Psoas muscle (tissue), 8 donors: ENCODE results near the gene TTLL12. TPM values are rescaled to one million over a fixed set of nuclear protein-coding genes. Genes with fewer than 3 reads are reported as not detected.

Experiments used
- ATAC-seq, 4 donors: fragments of 200-7000 bp; cut with Tn5 transposase; one replicate each; pipeline ENCODE4 v1.9.1; 2020; ENCODE audit warnings: moderate library complexity in 3 of 4, mild to moderate bottlenecking in 2 of 4
- DNase-seq, 2 donors: peaks; one replicate each; pipeline ENCODE4 v3.0.0-alpha.2; 2020
- H3K27ac ChIP-seq: fragments of 200-600 bp; one replicate; pipeline ENCODE4 v1.8.0; 2022
- H3K27me3 ChIP-seq, 3 donors: fragments of 200-600 bp in 1 of 3; one replicate each; pipeline versions ENCODE4 v1.6.1 to v1.8.0; 2013 to 2022; ENCODE audit warnings: low read length in 2 of 3, mild to moderate bottlenecking in 2 of 3, moderate library complexity in 1 of 3; ENCODE audit not compliant: insufficient read depth in 3 of 3
- H3K36me3 ChIP-seq, 2 donors: fragments of 200-600 bp in 1 of 2; one replicate each; pipeline versions ENCODE4 v1.6.1 to v1.8.0; 2013 to 2022; ENCODE audit warnings: low read depth in 1 of 2, mild to moderate bottlenecking in 1 of 2, moderate library complexity in 1 of 2; ENCODE audit not compliant: insufficient read depth in 1 of 2
- H3K4me1 ChIP-seq: fragments of 200-600 bp; one replicate; pipeline ENCODE4 v1.8.0; 2022
- H3K4me3 ChIP-seq: fragments of 200-600 bp; one replicate; pipeline ENCODE4 v1.8.0; 2022; ENCODE audit warnings: mild to moderate bottlenecking
- H3K9me3 ChIP-seq: fragments of 200-600 bp; one replicate; pipeline ENCODE4 v1.8.0; 2022
- WGBS, 3 donors: extraction: QIAGEN DNeasy Blood & Tissue Kit; methylation state at CpG; one replicate each; pipeline versions ENCODE4 v1.1.6 to v1.1.7; 2013; 5-methylcytosine and 5-hydroxymethylcytosine counted together
- intact Hi-C, 2 donors: fragments of 100-400 bp; cut with DNase I; formaldehyde crosslinking; loops; one replicate each; pipeline versions ENCODE4 v1.11.0 to v1.14.2; 2022
- polyA plus RNA-seq, 3 donors: library from polyadenylated mRNA; stranded (reverse); fragments of 200-250 nt; gene quantifications; one replicate each; pipeline ENCODE4 v1.2.3, GENCODE V29; 2013
- total RNA-seq, 4 donors: library from RNA; stranded (reverse); fragmentation: NEBNext Ultra II Directional in 2 of 4; extraction: Animal tissue kit (Norgen Biotek cat#: 25700) in 2 of 4; gene quantifications; one replicate each; pipeline versions ENCODE4 v1.2.1 to v1.2.4, GENCODE V29; 2021 to 2023
- TF ChIP-seq, protein P1 (sequence below): fragments of 200-600 bp; IDR thresholded peaks from one replicate; pipeline ENCODE4 v1.8.0; 2022; ENCODE audit warnings: antibody characterized with exemption
- donor health status: healthy with polysubstance abuse.
- donor health status: DM: no; HTN: no; CAD: no; lungs with moderate emphysema.
- donor health status: Bipolar disorder and iron deficiency.
- donor health status: healthy.
- donor health status: DM: yes; HTN: yes; CAD: no.
- donor health status: DM: no; HTN: no; CAD: no.
- donor health status: DM: no; HTN: no; CAD: no.
- donor health status: DM: yes; HTN: yes; CAD: no.

The TTLL12 gene
- total and polyA plus RNA-seq, 7 donors: 9.9 to 20.7 (median 13.7) TPM

DNA sequence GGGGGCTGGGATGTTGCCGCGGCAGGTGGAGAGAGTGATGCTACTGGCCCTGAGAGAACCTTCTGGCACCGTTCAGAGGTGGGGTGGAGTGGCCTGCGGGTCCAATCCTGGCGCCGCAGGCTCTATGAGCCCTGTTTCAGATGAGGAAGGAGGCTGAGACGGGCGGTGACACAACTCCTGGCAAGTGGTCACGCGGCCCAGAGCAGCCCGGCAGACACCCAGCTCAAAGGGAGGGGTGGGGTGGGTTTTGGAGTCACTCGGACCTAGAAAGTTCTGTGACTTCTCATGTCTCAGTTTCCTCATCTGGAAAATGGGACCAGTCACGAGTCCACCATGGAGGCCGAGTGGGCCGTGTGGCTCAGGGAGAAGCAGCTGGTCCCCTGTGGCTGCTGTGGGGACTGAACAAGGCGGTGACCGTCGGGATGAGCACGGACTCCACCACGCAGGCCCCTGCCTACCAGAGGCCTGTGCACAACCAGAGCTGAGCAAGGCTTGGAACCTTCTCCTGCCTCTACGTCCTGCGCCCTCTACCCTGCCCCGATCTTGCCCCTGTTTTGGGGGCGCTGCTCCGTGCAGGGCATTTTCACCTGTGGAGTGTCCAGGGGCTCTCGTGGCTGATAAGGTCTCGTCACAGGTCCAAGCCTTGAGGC is 31.9 kb downstream of the TTLL12 start:
- H3K4me3 ChIP-seq: no peak overlapping the region
- WGBS, 3 donors: 81 to 84% (median 82%) methylated on average over 26 to 27 of the region's 27 CpGs
- DNase-seq: peak; percentile 59 to 75
- H3K36me3 ChIP-seq: no peaks in the 10 kb centered on the region
- TF ChIP-seq, protein P1, sequence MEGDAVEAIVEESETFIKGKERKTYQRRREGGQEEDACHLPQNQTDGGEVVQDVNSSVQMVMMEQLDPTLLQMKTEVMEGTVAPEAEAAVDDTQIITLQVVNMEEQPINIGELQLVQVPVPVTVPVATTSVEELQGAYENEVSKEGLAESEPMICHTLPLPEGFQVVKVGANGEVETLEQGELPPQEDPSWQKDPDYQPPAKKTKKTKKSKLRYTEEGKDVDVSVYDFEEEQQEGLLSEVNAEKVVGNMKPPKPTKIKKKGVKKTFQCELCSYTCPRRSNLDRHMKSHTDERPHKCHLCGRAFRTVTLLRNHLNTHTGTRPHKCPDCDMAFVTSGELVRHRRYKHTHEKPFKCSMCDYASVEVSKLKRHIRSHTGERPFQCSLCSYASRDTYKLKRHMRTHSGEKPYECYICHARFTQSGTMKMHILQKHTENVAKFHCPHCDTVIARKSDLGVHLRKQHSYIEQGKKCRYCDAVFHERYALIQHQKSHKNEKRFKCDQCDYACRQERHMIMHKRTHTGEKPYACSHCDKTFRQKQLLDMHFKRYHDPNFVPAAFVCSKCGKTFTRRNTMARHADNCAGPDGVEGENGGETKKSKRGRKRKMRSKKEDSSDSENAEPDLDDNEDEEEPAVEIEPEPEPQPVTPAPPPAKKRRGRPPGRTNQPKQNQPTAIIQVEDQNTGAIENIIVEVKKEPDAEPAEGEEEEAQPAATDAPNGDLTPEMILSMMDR: no peak
- H3K4me1 ChIP-seq: peaks cover 9% of the 10 kb centered on the region
- intact Hi-C loops: no loop called here
- ATAC-seq: no peak
- no peaks in the 10 kb centered on the region for H3K27me3 ChIP-seq
- no peaks in the 10 kb centered on the region for H3K9me3 ChIP-seq
- H3K27ac ChIP-seq: no peak overlapping the region

DNA sequence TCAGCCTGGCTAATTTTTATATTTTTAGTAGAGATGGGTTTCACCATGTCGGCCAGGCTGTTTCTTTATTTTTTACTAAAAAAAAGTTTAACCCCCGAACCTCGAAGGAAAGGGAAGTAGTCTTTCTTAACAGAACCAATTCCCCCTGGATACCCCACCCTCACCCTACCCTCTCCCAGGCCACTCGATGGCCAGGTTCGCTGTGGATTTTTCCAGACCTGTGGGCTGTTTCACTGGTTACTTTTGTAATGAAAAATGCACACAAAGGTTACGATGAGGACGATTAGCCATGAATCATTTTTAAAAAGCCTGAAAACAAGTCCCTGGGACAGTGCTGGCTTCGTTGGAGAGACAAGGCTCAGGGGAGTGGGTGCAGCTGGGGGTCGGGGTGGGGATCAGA is 33.0 kb downstream of the TTLL12 start:
- Histone ChIP-seq H3K4me3 (no peak overlapping the region), H3K4me1 (peaks cover 9% of the 10 kb centered on the region), H3K27me3 (no peaks in the 10 kb centered on the region), H3K27ac (no peak overlapping the region), H3K36me3 (no peaks in the 10 kb centered on the region), H3K9me3 (no peaks in the 10 kb centered on the region)
- no peak for DNase-seq
- intact Hi-C loops: no loop called here
- 71 to 73% (median 72%) methylated on average over 9 of the region's 9 CpGs for WGBS, 3 donors
- TF ChIP-seq, protein P1: no peak
- ATAC-seq: no peak

DNA sequence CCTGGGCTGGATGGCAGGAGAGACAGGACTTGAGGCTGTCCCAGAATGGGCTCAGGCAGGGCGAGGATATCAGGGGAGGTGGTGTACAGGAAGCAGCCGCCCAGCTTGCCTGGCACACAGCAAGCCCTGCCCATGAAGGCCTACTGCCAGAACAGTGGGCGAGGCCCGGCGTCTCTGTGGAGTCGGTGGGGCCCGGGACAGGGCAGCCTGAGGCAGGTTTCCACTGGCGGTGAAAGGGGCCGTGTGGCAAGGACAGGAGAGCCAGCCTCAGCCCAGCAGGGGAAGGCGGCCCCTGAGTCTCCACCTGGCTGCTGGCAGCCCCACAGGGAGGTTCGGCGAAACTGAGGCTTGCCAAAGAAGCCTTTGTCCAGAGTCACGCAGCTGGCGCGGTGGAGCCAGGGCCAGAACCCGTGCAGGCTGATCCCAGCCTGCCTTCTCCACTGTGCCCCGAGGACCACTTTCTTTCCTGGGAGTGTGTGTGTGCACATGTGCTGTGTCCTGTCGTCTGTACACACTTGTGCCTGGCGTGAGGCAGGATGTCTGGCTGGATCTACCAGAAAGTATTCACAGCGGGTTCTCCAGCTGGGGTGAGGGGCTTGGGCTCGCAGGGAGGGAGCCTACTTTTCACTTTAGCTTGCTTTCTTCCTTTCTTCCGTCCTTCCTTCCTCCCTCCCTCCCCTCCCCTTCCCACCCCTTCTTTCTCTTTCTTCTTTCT is 34.4 kb downstream of the TTLL12 start:
- ATAC-seq: peak; percentile 56 to 75 (median 72)
- WGBS, 3 donors: 7 to 21% (median 8%) methylated on average over 21 to 22 of the region's 22 CpGs
- intact Hi-C loops: no loop called here
- Histone ChIP-seq H3K9me3 (no peaks in the 10 kb centered on the region), H3K27me3 (no peaks in the 10 kb centered on the region), H3K36me3 (no peaks in the 10 kb centered on the region), H3K27ac (peak overlapping the region; percentile 81), H3K4me1 (peaks cover 9% of the 10 kb centered on the region), H3K4me3 (peak overlapping the region; percentile 82)
- DNase-seq: peak; percentile 75 to 85
- TF ChIP-seq, protein P1: no peak

DNA sequence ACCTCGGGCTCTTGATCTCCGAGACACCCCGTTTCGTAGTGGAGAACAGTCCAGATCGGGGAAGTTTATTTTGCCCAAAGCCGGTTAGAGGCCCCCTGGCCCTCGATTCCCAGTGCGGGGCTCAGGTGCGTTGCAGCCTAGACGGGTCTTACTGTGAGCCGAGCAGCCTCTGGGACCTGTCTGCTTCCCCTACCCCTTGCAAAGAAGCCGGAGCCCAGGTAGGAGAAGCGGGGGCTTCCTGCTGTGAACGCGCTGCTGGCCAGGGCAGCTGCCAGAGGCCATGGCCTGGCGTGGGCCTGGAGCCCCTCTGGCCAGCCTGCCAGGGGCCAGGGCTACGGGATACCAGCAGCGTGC is 35.0 kb downstream of the TTLL12 start:
- 3 to 13% (median 5%) methylated on average over 16 to 18 of the region's 18 CpGs for WGBS, 3 donors
- Histone ChIP-seq H3K4me3 (peak overlapping the region; percentile 82), H3K4me1 (peaks cover 9% of the 10 kb centered on the region), H3K9me3 (no peaks in the 10 kb centered on the region), H3K36me3 (no peaks in the 10 kb centered on the region), H3K27ac (peak overlapping the region; percentile 81), H3K27me3 (no peaks in the 10 kb centered on the region)
- TF ChIP-seq, protein P1: no peak
- ATAC-seq: peak in 1 of 4 donors; percentile 9
- intact Hi-C loops: no loop called here
- no peak for DNase-seq
